GM12878 (cell line): Measurements from ENCODE around the gene CTXND1. TPM values are rescaled to one million over a fixed set of nuclear protein-coding genes. Genes with fewer than 3 reads are reported as not detected.
"Not testable (repeated sequence)": the region's sequence is repeated elsewhere in the genome, so short reads cannot be mapped to it uniquely, and the experiment has no call there.

Source experiments
- ATAC-seq: fragments of 200-7000 bp; cut with Tn5 transposase; 3 replicates; pipeline ENCODE4 v1.9.1; 2020; ENCODE audit warnings: mild to moderate bottlenecking, moderate library complexity
- BruUV-seq: library from RNA; stranded (reverse); fragments of 400-500 nt; replicated peaks from 2 replicates; lab custom pipeline; 2021; lab: Mats Ljungman, UMichigan
- CTCF ChIA-PET: fragments of 300-600 bp; sonication (Branson Sonifier 250); formaldehyde crosslinking; extraction: SDS; loops from one replicate; lab custom pipeline; 2021; ENCODE audit warnings: inconsistent platforms; lab: Yijun Ruan, JAX
- POLR2A ChIA-PET: fragments of 350-600 bp; formaldehyde crosslinking; extraction: SDS; loops from one replicate; lab custom pipeline; 2021; ENCODE audit warnings: inconsistent platforms; lab: Charles Lee
- RAD21 ChIA-PET: fragments of 300-600 bp; sonication (Branson Sonifier 250); formaldehyde crosslinking; loops from one replicate; lab custom pipeline; 2023; ENCODE audit warnings: antibody characterized with exemption; ENCODE audit not compliant: unreplicated experiment; lab: Charles Lee
- SMC1A ChIA-PET: fragments of 300-600 bp; sonication (Branson Sonifier 250); formaldehyde crosslinking; loops from one replicate; lab custom pipeline; 2023; ENCODE audit not compliant: unreplicated experiment, uncharacterized antibody; lab: Charles Lee
- DNase-seq: peaks from one replicate; pipeline ENCODE4 v3.0.0-alpha.2; 2011; ENCODE audit warnings: low read depth, low spot score
- FAIRE-seq: peaks from 3 replicates; lab custom pipeline; 2011; peaks lifted over from hg19 to GRCh38; lab: Jason Lieb, UNC
- H2AFZ ChIP-seq: 2 replicates; pipeline ENCODE4 v1.6.0; 2011; ENCODE audit warnings: low read depth, low read length, control low read depth; ENCODE audit not compliant: control insufficient read depth
- H3K27ac ChIP-seq: 2 replicates; pipeline ENCODE4 v1.5.1; 2011; ENCODE audit warnings: control low read depth; ENCODE audit not compliant: control insufficient read depth, insufficient read depth
- H3K27me3 ChIP-seq, 2 experiments: replicated peaks in 1 of 2; 2 replicates each; pipeline versions ENCODE4 v1.6.0 to v1.6.1; 2011; ENCODE audit warnings: low read length in 1 of 2; ENCODE audit not compliant: control insufficient read depth in 2 of 2, insufficient read depth in 2 of 2
- H3K36me3 ChIP-seq, 2 experiments: 2 replicates each; pipeline ENCODE4 v1.5.1; 2011; ENCODE audit warnings: low read length in 1 of 2; ENCODE audit not compliant: control insufficient read depth in 2 of 2, insufficient read depth in 2 of 2
- H3K4me1 ChIP-seq: 2 replicates; pipeline ENCODE4 v1.6.1; 2011; ENCODE audit warnings: mild to moderate bottlenecking, low read length, moderate library complexity, mixed read lengths; ENCODE audit not compliant: control insufficient read depth, insufficient read depth
- H3K4me2 ChIP-seq: 2 replicates; pipeline ENCODE4 v1.6.0; 2011; ENCODE audit warnings: control low read depth; ENCODE audit not compliant: control insufficient read depth, insufficient read depth
- H3K4me3 ChIP-seq: fragments of 200-600 bp; sonication (generic); 2 replicates; pipeline ENCODE4 v1.5.1; 2016
- H3K79me2 ChIP-seq: 2 replicates; pipeline ENCODE4 v1.6.0; 2011; ENCODE audit warnings: low read length; ENCODE audit not compliant: control insufficient read depth, insufficient read depth
- H3K9ac ChIP-seq: 2 replicates; pipeline ENCODE4 v1.8.0; 2011; ENCODE audit warnings: low read length, control low read depth, mixed read lengths; ENCODE audit not compliant: control insufficient read depth, insufficient read depth
- H3K9me3 ChIP-seq: replicated peaks from 3 replicates; pipeline ENCODE4 v1.5.1; 2011; ENCODE audit warnings: mild to moderate bottlenecking, low read length; ENCODE audit not compliant: control insufficient read depth, insufficient read depth
- H4K20me1 ChIP-seq: 2 replicates; pipeline ENCODE4 v1.6.0; 2011; ENCODE audit not compliant: control insufficient read depth, insufficient read depth
- BRCA1 ChIP-seq: IDR thresholded peaks from 2 replicates; pipeline ENCODE4 v1.6.1; 2011; ENCODE audit warnings: low read depth, low read length, improper control_type of control experiment
- EED ChIP-seq: sonication (generic); IDR thresholded peaks from 2 replicates; pipeline ENCODE4 v1.6.1; 2016; ENCODE audit warnings: antibody characterized with exemption, low read depth
- ELK1 ChIP-seq: IDR thresholded peaks from 2 replicates; pipeline ENCODE4 v1.6.1; 2012; ENCODE audit warnings: low read depth, low read length, improper control_type of control experiment
- EZH2 ChIP-seq: IDR thresholded peaks from 2 replicates; pipeline ENCODE4 v1.6.1; 2012; ENCODE audit warnings: low read depth, mild to moderate bottlenecking, control low read depth, inconsistent platforms, low read length, borderline replicate concordance; ENCODE audit not compliant: control insufficient read depth
- GABPA ChIP-seq: IDR thresholded peaks from 2 replicates; pipeline ENCODE4 v1.6.1; 2014; ENCODE audit warnings: antibody characterized with exemption, low read depth, mild to moderate bottlenecking, inconsistent platforms
- IRF4 ChIP-seq: IDR thresholded peaks from 2 replicates; pipeline ENCODE4 v1.6.1; 2011; ENCODE audit warnings: low read depth, low read length
- LARP7 ChIP-seq: fragments of 450-650 bp; IDR thresholded peaks from 2 replicates; pipeline ENCODE4 v1.6.1; 2017; ENCODE audit warnings: mild to moderate bottlenecking
- MEF2B ChIP-seq: fragments of 450-650 bp; IDR thresholded peaks from 2 replicates; pipeline ENCODE4 v1.6.1; 2018; ENCODE audit warnings: mild to moderate bottlenecking, moderate library complexity; ENCODE audit not compliant: partially characterized antibody, poor library complexity, severe bottlenecking
- TAF1 ChIP-seq: IDR thresholded peaks from 2 replicates; pipeline ENCODE4 v1.6.1; 2011; ENCODE audit warnings: mild to moderate bottlenecking, low read depth, low read length, borderline replicate concordance
- WRNIP1 ChIP-seq: IDR thresholded peaks from 2 replicates; pipeline ENCODE4 v1.6.1; 2011; ENCODE audit warnings: low read depth, low read length, improper control_type of control experiment, borderline replicate concordance
- ZNF24 ChIP-seq: fragments of 450-650 bp; IDR thresholded peaks from 2 replicates; pipeline ENCODE4 v1.6.1; 2017; ENCODE audit warnings: antibody characterized with exemption, mild to moderate bottlenecking
- WGBS: methylation state at CpG from one replicate; pipeline ENCODE4 v1.1.6; 2016; ENCODE audit warnings: low lambda C conversion rate; ENCODE audit not compliant: insufficient replicate concordance, insufficient coverage; ENCODE audit errors: missing lambda C conversion rate; 5-methylcytosine and 5-hydroxymethylcytosine counted together
- in situ Hi-C: fragments of 300-500 bp; cut with MboI; formaldehyde crosslinking; loops from 9 replicates; pipeline ENCODE4 v1.14.3; 2018; ENCODE audit warnings: mixed read lengths
- intact Hi-C: fragments of 100-400 bp; cut with micrococcal nuclease; formaldehyde crosslinking; loops from one replicate; pipeline ENCODE4 v1.14.2; 2022; ENCODE audit not compliant: unreplicated experiment
- polyA plus RNA-seq, 11 experiments: library from polyadenylated mRNA; depleted of rRNA in 4 of 11; unstranded in 6 of 11; stranded (reverse) in 5 of 11; fragments of >200 nt; fragmentation: Nextera tagmentation in 4 of 11; fragmentation: Illumina TruSeq in 1 of 11; extraction: Ambion mirVana in 4 of 11; extraction: Trizol in 1 of 11; gene quantifications; 1 replicate in 1 of 11; 2 replicates in 10 of 11; pipeline versions ENCODE4 v1.2.1 to v1.2.3, GENCODE V29; 2011 to 2016; ENCODE audit warnings: inconsistent platforms in 2 of 11, missing spikeins in 2 of 11, low read depth in 1 of 11
- total RNA-seq, 4 experiments: library from RNA; depleted of rRNA in 3 of 4; stranded (reverse); fragments of >200 nt in 3 of 4; fragmentation: Illumina TruSeq in 1 of 4; extraction: Trizol in 1 of 4; gene quantifications; 2 replicates each; pipeline versions ENCODE4 v1.2.1 to v1.2.3, GENCODE V29; 2013 to 2021
- TF ChIP-seq, protein P1 (sequence below): fragments of 450-650 bp; IDR thresholded peaks from 2 replicates; pipeline ENCODE4 v1.6.1; 2016; ENCODE audit warnings: mild to moderate bottlenecking

CTXND1 gene
- total and polyA plus RNA-seq, 10 of the 15 experiments (the other 5 are each of a cell fraction or from before 2014, with no cell fraction given): under 0.01 to 0.03 (median 0.02) TPM; not detected in 7

DNA sequence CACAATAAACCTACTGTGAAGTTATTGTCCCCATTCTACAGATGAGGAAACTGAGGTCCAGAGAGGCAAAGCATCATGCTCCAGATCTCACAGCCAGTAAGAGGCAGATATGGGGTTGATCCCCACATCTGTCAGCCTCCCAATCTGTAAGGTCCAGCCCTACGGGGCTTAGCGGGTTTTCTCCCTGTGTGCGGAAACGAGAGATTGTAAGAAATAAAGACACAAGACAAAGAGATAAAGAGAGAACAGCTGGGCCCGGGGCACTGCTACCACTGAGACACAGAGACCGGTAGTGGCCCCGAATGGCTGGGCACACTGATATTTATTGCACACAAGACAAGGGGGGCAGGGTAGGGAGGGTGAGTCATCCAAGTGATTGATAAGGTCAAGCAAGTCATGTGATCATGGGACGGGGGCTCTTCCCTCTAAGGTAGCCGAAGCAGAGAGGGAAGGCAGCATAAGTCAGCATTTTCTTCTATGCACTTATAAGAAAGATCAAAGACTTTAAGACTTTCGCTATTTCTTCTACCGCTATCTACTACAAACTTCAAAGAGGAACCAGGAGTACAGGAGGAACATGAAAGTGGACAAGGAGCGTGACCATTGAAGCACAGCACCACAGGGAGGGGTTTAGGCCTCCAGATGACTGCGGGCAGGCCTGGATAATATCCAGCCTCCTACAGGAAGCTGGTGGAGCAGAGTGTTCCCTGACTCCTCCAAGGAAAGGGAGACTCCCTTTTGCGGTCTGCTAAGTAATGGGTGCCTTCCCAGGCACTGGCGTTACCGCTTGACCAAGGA, 96.4 kb downstream of the CTXND1 start:
- BruUV-seq, RAD21 ChIA-PET, in situ Hi-C loops: not testable (repeated sequence)

GRCh38 chr15:80155001-80155377, 97.0 kb downstream of the CTXND1 start:
- Histone ChIP-seq H3K27me3 (no peaks in the 10 kb centered on the region), H3K36me3 (no peaks in the 10 kb centered on the region; a peak in 2 of 4 replicates), H3K4me3 (no peak overlapping the region), H3K9ac (no peak overlapping the region), H4K20me1 (no peaks in the 10 kb centered on the region), H3K4me1 (peaks cover 17% of the 10 kb centered on the region), H3K27ac (no peak overlapping the region), H2AFZ (no peak overlapping the region), H3K9me3 (no peaks in the 10 kb centered on the region), H3K79me2 (peaks cover 4% of the 10 kb centered on the region), H3K4me2 (0 out of 2 replicates have a peak overlapping the region, but pooled peaks have one; percentile 14)
- SMC1A ChIA-PET: interaction anchor here (0.6 kb wide), 1 partner anchor 162 kb away, joined by 3 read pairs; no protein-coding TSS in a partner anchor
- in situ Hi-C loops: no loop called here
- FAIRE-seq (no peak), DNase-seq (no peak), ATAC-seq (no peak)
- POLR2A ChIA-PET: interaction anchor here (0.9 kb wide), 1 partner anchor 95 kb away, joined by 4 read pairs; no protein-coding TSS in a partner anchor
- intact Hi-C loops: no loop called here
- BruUV-seq: no TSS peak
- CTCF ChIA-PET: no interaction called here
- WGBS: 84% methylated on average over 5 of the region's 5 CpGs
- RAD21 ChIA-PET: no interaction called here
- no peak for TF ChIP-seq GABPA
- TF ChIP-seq, protein P1, sequence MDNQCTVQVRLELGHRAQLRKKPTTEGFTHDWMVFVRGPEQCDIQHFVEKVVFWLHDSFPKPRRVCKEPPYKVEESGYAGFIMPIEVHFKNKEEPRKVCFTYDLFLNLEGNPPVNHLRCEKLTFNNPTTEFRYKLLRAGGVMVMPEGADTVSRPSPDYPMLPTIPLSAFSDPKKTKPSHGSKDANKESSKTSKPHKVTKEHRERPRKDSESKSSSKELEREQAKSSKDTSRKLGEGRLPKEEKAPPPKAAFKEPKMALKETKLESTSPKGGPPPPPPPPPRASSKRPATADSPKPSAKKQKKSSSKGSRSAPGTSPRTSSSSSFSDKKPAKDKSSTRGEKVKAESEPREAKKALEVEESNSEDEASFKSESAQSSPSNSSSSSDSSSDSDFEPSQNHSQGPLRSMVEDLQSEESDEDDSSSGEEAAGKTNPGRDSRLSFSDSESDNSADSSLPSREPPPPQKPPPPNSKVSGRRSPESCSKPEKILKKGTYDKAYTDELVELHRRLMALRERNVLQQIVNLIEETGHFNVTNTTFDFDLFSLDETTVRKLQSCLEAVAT: no peak
- TF ChIP-seq BRCA1: no peak
- TF ChIP-seq EZH2: no peak
- TF ChIP-seq ZNF24: no peak
- no peak for TF ChIP-seq IRF4
- no peak for TF ChIP-seq MEF2B
- no peak for TF ChIP-seq ELK1
- no peak for TF ChIP-seq TAF1
- no peak for TF ChIP-seq LARP7
- no peak for TF ChIP-seq WRNIP1

More for the DNA sequence above, 96.4 kb downstream of the CTXND1 start:
- H2AFZ ChIP-seq, DNase-seq, H3K4me3 ChIP-seq, H3K27me3 ChIP-seq, FAIRE-seq, intact Hi-C loops, ATAC-seq, H3K79me2 ChIP-seq, H3K4me2 ChIP-seq, H3K36me3 ChIP-seq, H3K27ac ChIP-seq, H4K20me1 ChIP-seq, POLR2A ChIA-PET, H3K9ac ChIP-seq, CTCF ChIA-PET, H3K9me3 ChIP-seq: not testable (repeated sequence)
- 49% methylated on average over 16 of the region's 16 CpGs for WGBS
- peaks cover 22% of the 10 kb centered on the region for H3K4me1 ChIP-seq
- 0 out of 2 replicates have a peak, but pooled peaks have one; percentile 48 for TF ChIP-seq EED
- SMC1A ChIA-PET: interaction anchor here (0.6 kb wide), 1 partner anchor 162 kb away, joined by 3 read pairs; no protein-coding TSS in a partner anchor
